Activated T-helper 1 cell treated with anti-CD3 and anti-CD28 coated beads, Interleukin-2, amount 50 U/mL, for 16 hours (primary cell): ENCODE results near the gene GRK2.

Source experiments
- DNase-seq, 2 donors: peaks; one replicate each; pipeline ENCODE4 v3.0.0-alpha.2; 2020; ENCODE audit warnings: low read depth in 1 of 2, low spot score in 1 of 2

Gene GRK2

DNA sequence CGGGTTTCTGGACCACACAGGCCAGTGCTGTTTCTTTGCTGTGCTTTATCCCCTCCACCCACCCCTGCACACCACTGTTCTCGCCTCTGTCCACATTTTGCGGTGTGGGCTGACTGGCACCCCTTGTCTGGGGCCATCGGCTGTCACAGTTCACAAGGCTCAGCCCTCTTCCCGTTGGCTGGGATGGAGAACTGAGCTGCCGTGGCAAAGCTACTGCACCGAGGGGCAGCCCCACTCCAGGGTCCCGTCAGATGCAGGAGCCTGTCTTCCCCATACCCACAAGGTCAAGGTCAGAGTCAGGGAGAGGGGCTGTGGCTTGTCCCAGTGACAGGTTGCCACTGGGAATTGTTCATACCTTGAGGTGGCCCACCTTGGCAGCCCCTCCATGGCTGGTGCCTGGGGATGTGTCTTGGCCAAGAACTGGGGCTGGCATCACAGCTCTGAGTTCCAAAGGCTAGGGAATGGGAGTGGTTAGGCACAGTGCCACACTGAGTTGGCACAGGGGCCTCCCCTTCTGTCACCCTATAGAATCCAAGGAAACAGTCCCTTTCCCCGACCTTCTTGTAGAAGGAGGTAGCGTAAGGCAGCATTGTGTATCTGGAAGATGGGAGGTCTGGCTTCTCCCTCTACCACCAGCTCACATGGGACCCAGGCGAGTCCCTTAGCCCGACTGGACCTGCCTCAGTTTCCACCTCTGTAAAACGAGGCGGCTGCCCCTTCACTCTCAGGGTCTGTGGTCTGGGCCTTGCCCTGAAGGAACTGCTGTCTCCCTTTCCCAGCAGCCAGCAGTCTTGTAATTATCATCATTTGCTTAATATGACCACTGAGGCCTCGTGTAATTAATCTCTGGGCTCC, 3.4 kb downstream of the GRK2 start:
- DNase-seq: no peak

DNA sequence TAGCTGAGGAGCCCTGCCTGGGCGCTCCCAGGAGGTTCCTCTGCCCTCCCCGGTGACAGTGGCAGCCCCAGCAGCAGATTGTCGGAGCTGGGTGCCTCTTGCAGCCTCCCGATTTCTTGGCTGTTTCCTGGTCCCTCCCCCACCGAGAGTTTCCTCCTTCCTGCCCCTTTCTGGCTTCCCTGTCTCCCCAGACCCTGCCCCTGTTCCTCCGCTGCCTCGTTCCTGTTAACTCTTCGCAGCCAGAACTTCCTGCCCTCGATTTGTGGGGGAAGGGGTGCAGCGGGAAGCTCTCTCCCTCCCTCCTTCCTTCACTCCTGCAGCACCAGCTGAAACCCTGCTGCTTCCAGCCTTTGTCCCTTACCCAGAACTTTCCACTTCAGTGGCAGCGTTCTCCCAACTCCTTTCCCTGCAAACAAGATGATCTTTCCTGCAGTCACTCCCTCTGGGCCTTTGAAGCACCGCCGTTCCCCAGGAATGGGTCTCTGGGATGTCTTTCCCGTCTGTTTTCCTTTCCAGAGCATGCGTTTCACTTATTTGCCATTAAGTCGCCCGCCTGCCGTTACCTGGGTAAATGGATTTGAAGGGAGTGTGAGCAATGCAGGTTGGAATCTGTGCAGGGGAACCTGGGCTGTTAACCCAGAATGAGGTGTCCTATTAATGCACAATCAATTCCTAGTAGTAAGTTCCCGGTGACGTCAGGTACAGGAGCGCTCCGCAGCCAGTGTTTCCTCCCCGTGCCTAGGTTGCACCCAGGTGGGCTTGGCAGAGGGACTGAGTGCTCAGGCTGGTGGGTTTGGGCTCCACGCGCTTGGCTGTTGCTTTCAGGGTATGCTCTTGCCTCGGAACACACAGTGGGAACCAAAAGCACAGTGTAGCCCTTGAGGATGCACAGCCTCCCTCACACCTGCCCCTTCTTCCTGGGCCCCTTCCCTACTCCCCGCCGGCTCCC, 4.3 kb downstream of the GRK2 start:
- DNase-seq: no peak

DNA sequence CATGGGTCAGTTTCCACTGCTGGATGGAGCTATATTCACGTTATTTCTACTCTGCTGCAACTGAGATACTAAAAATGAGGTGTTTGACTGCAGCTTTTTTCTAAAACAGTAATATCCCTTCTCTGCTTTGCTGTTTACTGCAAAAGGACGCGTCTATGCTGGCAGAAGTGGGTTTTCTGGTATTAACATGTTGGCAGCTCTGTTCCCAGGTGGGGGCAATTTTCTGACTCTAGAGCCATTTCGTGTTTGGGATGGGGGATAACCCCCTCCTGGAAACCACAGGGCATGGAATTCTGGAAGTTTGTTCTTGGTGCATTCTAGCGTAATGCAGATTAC, 4.9 kb downstream of the GRK2 start:
- DNase-seq: no peak

DNA sequence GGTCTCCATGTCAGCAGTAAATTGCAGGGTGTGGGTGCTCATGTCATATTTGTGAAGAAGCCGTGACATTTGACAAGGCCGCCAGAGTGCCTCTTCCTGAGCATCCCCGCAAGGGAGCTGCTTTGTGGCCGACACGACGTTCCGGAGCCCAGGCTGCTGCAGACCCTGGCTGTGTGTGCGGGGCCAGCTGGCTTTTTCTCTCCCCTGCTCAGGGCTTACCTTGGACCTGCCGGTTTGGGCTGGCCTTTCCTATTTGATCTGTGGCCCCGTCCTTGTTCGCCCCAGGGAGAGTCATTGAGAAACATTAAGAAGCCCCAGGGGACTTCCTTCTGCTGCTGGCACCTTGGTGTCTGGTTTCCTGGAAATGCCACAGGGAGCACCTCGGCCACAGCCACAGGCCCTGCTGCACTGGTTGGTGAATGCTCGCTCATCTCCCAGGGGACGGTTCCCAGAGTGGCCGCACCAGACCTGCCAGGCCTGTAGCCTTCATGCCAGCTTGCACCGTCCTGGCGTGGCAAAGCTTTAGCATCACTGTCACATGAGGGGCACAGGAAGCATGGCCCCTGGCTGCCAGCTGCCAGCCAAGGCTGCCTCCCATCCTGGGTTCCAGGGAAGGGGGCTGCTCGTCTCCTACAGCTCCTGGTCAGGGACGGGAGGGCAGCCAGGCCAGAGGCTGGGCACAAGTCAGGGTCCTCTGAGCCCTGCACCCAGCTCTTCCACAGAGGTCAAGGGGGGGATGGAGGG, 5.4 kb downstream of the GRK2 start:
- peak; percentile 5 to 43 for DNase-seq

DNA sequence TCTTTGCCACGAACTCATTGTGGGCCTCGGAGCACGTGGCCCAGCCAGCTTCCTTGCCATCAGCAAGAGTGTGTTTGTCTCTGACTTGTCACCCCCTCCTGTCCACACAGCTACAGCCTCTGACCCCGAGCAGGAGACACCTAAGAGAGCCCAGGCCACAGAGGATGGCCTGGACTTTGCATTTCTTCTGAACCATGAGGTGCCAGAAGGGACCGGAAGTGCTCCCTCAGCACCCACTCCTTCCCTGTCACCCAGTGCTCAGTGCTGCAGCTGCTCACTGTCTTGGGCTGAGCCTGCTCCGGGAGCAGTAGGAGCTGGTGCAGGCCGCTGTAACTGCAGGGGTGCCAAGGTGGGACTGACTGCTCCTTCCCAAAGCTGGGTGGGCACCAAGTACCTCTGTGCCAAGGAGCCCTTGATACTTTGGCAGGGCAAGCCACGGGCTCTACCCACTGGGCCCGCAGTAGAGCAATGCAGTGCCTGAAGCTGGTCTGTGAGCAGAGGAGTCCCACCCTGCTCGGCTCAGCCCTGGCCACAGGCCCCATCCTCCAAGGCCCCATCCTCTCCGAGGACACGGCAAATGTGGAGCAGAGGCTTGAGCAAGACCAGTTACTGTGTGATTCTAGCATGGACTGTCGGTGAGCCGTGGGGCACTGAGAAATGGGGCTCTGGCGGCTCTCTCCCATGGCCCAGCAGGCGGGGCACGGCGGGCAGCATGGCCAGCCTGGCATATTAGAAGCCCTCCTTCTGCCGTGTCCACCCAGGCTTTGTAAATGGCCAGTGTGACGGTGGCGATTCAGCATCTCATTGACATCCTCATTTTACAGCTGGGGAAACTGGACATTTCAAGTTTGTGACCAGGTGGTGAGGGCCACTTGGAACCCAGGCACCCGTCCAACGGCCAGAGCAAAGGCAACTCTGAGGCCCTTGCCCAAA, 6.3 kb downstream of the GRK2 start:
- no peak for DNase-seq

DNA sequence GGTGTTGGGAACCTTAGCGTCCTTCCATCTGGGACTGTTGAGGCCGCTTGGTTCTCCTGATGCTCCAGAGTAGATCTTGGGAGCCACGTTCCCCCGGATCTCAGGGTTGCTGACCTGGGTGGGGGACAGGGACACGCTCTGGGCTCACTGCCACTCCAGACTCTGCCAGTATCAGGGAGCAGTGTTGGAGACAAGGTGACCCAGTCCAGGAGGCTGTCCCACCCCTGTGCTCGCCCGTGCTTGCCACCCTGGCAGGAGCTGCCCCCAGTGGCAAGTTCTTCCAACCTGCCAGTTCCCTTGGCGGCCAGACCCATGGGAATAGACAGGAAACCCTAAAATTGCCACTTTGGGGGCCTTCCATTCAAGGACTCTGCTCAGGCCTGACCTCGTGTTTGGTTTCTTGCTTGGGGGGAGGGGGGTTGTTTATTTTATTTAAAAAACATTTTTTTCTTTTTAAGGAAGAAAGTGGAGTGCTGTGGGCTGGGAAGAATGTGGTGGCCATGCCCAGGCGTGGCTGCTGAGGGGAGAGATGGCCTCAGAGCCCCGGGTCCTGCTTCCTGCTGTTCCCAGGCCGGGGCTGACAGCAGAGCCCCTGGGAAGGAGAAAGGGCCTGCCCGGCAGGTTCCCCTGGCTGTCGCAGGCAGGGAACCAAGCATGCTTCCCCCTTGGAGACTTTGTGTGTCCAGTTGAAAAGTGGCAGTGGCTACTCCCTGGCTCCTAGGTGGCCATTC, 7.2 kb downstream of the GRK2 start:
- no peak for DNase-seq

DNA sequence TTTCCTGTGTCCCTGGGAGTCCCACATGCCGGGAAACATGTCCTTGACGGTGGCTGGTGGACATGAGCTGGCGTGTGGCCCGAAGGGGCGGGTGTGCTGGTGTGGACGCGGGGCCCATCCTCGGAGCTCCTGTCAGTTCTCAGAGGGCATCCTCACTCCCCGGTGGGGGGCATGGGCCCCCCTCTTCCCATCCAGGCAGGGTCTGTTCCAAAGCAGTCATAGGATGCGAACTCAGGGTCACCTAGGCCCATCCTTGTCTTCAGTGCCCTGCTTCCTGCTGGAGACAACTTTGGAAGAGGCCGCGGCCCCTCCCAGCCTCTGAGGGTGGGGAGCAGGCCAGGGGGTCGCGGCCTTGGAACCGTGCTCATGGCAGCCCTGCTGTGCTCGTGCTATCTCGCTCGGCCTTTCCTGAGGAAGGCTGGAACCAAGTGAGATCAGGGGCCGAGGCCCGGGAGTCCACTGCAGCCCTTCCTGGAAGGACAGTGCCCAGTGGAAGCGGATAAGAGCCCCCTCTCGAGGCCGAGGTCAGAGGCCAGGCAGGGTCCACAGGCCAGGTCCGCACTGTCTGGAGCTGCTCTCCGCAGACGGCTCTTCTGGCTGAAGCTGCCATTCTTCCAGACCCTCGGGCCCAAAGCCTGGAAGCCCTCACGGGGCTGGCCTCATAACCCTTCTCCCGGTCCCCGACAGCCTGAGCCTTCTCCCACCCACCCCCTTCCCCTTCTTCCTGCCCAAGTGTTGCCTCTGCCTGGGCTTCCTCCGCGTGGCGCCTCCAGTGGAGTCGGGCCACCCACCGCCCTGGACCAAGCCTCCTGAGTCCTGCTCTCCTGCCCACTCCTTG, 8.7 kb downstream of the GRK2 start:
- DNase-seq: peak in 1 of 2 donors; percentile 3

DNA sequence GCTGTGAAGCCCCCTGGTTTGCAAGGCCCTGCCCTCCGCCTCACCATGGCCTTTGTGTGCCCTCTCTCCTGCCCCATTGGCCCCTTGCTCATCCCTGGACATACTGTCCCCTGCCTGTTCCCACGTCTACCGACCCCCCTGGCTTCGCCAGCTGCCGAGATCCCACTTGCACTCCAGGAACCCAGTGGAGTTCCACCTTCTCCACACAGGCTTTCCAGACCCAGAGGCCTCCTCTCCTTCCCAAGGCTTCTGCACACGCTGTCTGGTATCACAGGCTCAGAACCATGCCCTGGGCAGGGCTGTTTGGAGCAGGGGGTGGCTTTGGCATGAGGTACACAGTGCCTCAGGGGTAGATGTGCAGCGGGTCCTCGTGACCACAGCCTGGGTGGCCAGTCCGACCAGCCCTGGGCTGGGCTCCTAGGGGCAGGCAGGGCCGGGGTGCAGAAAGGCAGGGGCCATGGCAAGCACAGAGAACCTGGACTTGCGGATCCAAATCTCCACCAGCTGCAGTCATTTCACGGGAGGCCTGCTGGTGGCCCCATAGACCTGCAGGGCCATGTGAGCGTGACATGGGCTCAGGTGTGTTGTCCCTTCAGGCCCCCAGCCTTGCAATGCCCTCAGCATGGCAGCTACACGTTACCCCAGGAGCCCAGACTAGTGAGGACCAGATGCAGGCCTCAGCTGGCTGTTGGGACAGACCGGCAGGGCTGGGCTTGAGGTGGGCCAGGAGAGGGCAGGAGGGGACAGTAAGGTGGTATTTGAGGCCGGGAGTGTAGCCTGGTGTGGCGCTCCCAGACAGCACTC, 9.5 kb downstream of the GRK2 start:
- peak in 1 of 2 donors; percentile 4 for DNase-seq

DNA sequence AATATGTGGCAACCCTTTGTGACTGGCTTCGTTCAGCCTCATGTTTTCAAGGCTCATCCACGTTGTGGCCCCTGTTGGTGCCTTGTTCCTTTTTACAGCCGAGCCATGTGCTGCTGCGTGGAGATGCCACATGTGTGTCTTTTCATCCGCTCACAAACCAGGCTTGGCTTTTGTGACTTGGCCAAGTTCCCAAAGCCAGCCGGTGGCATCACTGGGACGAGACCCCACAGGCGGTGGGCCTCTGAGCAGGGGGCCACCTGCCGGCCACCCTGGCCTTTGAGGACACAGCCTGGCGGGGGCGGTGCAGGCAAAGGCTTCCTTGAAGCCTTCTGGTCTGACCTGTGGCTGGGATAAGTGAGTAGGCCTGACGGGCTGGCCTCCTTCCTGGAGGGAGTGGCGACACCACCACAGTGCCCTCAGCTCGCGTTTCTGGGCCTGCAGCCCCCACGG, 10.5 kb downstream of the GRK2 start:
- DNase-seq: no peak

DNA sequence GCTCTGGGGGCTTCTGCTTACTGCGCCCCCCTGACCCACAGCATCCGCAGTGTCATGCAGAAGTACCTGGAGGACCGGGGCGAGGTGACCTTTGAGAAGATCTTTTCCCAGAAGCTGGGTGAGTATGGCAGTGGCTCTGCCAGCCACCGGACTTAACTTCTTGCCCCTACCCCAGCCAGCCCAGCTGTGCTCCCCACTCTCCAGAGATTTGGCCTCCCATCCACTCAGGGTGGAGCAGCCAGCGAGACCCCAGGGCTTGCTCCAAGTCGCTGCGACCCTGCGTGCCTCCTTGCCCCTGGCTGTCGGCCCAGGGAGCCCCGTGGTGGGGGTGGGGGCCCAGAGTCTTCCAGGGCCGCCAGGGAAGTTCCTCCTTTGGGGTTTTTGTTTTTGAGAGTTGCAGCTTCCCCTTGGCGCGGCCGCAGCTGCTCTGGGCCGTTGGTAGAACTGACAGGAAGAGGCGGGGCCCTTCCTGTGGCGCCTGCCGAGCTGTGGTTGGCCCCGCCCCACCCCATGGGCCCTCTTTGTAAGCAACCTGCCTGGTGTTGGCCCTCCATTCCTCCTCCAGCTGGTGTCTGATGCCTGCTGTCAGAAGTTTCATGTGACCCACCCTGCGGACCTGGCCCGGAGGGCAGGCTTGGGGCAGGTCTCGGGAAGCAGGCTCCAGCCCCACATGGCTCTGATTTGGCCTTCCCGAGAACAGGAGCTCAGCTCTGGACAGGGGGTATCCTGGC, 11.1 kb downstream of the GRK2 start:
- DNase-seq: peak; percentile 81 to 82

DNA sequence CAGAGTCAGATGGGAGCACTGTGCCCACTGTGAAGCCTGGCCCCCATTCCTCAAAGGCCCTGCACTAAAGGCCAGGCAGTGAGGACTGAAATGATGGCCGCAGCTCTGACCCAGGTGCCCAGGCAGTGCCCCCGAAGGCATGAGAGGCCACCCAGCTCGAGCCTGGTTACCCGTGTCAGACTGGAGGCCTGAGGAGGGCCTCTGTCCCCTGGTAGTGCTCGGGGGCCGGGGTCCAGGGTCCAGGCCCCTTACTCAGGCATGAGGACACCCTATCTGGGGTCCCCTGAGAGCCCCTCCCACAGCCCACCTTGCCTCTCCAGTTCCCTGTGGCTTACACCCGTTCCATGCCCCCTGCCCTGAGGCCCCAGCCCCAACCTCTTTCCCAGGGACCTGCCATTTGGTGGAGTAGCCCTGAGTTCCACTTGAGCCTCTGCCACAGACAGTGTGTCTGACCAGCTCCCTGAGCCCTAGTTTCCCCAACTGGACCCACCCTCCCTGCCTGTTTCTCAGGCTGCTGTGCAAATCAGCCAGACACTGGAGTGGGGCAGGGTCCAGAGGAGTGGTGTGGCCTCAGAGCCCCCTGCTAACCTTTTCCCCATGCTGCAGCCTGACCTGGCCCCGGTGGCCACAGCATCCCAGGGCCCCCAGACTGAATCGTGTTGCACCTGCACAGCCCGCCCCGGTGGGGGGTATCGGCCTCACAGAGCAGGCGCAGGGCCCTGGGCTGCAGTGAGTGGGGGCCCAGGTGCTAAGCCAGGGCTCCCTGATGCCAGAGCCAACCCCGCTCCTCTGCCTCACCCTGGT, 12.1 kb downstream of the GRK2 start:
- no peak for DNase-seq

DNA sequence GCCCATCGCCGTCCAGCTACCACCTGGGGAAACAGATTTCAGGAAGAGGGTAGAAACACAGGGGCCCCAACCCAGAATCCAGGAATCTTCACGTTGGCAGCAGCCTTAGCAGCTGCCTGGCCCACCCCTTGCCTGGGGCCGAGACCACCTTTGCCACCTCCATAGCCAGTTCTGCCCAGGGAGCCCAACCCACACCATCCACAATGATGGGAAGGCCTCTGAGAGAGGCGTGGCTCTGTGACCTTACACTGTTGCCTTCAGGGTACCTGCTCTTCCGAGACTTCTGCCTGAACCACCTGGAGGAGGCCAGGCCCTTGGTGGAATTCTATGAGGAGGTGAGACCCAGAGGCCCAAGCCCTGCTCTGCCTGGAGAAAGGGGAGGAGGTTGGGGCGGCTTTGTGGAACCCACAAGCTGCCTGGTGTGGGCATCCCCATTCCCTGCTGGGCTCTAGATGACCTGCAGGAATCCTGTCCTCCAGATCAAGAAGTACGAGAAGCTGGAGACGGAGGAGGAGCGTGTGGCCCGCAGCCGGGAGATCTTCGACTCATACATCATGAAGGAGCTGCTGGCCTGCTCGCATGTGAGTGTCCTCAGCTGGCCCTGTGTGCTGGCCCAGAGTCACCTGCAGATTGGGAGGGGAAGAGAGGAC, 12.8 kb downstream of the GRK2 start:
- DNase-seq: no peak

DNA sequence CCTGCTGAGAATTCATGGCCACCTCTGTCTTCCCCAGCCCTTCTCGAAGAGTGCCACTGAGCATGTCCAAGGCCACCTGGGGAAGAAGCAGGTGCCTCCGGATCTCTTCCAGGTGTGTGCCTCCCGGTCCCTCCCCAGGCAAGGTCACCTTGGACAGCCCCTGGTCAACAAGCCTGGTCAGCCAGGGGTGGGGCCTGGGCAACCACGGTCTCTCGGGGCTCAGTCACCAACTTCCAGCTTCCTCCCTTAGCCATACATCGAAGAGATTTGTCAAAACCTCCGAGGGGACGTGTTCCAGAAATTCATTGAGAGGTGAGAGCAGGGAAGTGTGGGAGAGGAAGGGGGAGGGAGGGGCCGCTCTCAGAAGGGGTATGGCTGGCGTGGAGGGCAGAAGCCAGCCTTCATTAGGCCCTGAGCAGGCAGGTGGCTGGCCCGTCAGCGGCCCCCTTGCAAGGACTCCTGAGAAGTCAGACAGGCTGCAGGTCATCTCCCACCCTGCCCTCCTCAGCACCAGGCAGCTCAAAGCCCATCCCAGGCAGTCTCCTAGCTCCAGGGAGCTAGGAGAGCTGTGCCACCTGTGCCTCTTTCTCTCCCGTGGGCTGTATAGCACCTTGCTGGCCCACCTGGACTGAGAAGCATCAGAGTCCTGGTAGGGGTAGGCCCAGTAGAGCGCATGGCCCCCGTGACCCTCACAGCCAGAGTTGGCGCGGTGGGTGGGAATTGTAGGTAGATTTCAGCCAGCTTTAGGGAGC, 13.5 kb downstream of the GRK2 start:
- DNase-seq: no peak

DNA sequence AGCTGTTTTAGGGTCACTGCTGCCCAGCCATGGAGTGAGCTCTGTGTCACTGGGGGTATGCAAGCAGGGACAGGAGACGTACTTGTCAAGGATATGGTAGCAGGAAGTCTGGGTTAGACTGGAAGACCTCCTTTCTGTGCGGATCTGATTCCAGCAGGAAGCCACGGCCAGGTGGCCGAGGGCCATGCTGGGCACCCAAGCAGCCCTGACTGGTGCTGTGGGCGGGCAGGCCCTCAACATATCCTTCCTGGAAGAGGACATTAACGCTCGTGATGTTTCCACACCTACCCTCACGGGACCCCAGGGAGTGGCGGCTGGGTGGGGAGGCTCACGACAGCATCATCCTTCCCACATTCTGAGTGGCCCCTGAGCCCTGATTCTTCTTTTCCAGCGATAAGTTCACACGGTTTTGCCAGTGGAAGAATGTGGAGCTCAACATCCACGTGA, 14.1 kb downstream of the GRK2 start:
- DNase-seq: no peak
